Measurements from ENCODE around the gene TCEANC.
A peak's percentile ranks its signal among the peaks of the same experiment; 100 is the strongest.
"Not testable (repeated sequence)": the region's sequence is repeated elsewhere in the genome, so short reads cannot be mapped to it uniquely, and the experiment has no call there.

The TCEANC gene

DNA sequence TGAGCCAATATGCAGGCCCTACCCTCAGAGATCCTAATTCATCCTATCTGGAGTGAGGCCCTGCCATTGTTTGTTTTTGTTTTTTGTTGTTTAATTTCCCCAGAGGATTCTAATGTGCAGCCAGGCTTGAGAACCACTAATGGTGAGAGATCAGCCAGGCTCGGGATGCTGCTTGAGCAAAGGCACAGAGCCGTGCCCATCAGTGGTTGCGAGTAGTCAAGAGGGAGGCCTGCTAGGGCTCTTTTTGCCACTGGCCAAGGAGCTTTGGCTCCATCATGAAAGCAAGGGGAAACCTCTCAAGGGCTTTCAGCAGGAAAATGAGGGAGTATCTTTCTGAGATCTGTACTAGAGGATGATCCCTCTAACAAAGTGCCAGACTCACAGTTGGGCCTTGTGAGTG is 2.7 kb downstream of the TCEANC start:
- no peak for DNase-seq (ENCODE audit: low read depth in 2 of 2)

DNA sequence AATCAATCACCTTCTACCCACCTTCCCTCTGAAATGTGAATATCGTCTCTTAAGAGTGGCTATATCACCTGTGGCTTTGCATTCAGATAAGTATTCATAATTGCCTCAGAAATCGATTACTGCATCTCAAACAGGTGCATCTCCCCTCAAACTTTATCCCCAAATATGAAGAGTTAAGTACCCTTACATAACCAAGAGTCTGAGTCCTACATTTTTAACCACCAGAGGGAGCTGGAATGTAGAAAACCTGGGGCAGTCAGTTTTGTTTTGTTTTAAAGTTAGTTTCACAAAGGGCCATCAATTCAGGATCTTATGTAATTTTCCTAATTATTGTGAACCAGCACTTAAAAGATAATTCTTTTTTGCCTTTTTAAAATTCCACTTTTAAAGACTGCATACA is 5.7 kb downstream of the TCEANC start:
- no peak for DNase-seq (ENCODE audit: low read depth in 2 of 2)

DNA sequence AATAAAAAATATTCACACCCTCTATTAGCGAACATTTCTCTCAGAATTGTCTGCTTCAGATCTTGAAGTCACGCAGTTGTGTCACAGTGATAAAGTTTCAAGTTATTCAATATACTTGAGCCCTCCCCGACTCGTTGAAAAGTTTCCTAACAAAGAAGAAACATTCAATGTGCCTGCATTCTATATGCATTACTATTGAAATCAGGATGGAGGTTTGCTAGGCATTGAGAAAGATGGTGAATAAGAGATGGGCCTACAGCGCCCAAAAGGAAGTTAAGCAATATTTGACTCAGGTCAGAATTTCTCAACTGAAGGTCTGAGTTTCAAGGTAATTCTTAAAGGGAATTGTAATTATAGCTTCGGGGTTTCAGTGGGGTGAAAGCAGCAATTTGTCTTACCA is 6.1 kb downstream of the TCEANC start:
- no peak for DNase-seq (ENCODE audit: low read depth in 2 of 2)

DNA sequence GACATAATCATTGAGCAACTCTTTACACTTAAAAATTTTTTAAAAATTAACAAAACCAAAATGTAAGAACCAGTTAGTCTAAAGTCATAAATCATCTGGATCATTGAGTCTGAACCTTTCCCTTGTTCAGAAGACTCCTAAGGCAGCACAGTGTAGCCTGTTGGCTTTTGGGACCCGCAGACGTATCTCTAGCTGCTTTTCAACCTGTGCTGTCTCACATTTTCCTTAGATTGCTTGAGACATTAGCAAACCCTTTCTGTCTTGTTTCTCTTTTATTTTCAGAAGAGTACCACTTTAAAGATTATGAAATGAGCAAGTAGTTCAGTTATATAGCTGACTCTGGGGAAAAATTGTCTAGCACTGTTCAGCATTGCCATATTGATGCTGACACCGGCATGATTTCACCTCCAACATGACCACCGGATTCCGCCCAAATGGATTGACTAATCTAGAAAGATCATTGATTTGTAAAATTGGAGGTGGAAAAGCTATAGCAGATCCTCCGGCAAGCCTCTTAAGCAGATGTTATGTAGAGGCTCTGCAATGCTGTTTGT is 8.9 kb downstream of the TCEANC start:
- no peak for DNase-seq (ENCODE audit: low read depth in 2 of 2)

GRCh38 chrX:13662355-13662791 is 9.4 kb downstream of the TCEANC start:
- DNase-seq (ENCODE audit: low read depth in 2 of 2): no peak

GRCh38 chrX:13664020-13664419 is 11.1 kb downstream of the TCEANC start:
- no peak for DNase-seq (ENCODE audit: low read depth in 2 of 2)

DNA sequence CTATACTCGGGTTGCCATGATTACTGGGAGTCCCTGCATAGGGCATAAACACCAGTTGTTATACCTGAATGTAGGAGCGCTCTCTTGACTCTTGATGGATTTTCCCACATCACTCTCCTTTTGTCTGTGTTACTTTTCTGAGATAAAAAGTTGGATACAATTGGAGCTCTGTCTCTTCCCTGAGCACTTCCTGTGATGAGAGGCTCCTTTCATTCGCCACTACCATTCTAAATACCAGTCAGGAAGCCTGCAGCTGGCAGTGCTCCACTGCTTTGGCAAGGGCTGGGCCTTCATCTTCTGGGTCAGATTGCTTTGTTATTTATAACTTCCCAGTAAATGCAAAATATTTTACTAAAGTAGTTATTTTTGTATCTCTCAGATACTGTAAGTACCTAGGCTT is 13.9 kb downstream of the TCEANC start:
- no peak for DNase-seq (ENCODE audit: low read depth in 2 of 2)

GRCh38 chrX:13667919-13668318 is 15.0 kb downstream of the TCEANC start:
- no peak for DNase-seq (ENCODE audit: low read depth in 2 of 2)

DNA sequence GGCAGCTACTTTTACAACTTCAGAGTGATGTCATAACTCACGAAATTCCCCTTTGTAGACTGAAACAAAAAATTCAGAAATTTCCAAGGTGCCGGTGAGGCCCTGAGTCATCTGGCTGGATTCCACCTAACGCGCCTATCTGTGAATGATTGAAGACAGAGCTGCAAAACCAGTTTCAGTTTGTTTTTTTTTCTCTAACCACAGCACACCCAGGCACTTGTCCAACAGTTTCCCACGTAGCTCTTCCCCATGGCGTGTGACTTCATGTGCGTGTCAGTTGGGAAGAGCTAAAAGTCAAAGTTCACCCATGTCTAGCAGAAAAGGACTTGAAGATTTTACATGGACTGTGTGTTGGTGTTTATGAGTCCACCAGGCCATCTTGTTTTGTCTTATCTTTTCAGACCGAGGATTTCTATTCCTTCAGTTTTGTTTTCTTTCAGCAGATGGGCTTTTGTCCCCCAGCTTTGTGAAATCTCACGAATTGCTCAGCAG is 16.4 kb downstream of the TCEANC start:
- no peak for DNase-seq (ENCODE audit: low read depth in 2 of 2)

- not testable (repeated sequence) for DNase-seq (ENCODE audit: low read depth in 2 of 2)
These were observed 16.8 kb downstream of the TCEANC start for GRCh38 chrX:13669755-13670154.

DNA sequence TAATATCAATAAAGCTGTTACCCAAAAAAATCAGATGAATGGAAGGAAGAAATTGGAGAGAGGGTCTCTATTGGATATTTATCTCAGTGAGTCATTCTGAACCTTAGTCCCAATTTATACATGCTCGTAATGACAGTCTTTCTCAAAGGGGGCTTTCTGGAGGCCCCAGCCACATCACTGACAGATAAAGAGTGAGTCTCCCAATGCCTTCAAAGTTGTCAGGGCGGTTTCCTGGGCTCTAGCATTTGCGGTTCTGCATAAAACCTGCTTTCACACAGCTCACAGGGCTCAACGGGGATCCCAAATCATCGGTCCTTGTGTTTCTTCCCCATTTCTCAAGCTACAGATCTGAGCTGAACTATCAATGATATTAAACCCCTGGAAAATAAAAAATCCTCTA is 17.3 kb downstream of the TCEANC start:
- no peak for DNase-seq (ENCODE audit: low read depth in 2 of 2)

GRCh38 chrX:13673016-13673415 is 20.1 kb downstream of the TCEANC start:
- DNase-seq (ENCODE audit: low read depth in 2 of 2): no peak

DNA sequence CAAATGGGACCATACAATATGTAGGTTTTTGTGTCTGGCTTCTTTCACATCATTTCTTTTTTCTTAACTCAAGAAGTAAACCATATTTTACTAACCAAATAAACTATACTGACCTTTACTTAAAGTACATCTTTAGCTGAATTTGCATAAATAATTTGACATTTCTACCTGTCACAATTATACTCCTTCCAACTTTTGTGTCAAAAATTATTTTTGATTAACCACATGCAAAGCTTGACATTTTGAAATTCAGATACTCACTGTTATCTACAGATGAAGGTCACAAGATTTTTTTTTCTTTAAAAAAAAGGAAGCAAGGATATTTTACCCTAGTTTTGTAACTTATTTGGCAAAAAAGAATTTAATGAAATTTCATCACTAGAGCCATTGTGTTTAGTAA is 23.9 kb downstream of the TCEANC start:
- no peak for DNase-seq (ENCODE audit: low read depth in 2 of 2)

DNA sequence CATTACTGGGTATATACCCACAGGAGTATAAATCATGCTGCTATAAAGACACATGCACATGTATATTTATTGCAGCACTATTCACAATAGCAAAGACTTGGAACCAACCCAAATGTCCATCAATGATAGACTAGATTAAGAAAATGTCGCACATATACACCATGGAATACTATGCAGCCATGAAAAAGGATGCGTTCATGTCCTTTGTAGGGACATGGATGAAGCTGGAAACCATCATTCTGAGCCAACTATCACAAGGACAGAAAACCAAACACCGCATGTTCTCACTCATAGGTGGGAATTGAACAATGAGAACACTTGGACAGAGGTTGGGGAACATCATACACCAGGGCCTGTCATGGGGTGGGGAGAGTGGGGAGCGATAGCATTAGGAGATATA is 26.8 kb downstream of the TCEANC start:
- DNase-seq (ENCODE audit: low read depth in 2 of 2): not testable (repeated sequence)

DNA sequence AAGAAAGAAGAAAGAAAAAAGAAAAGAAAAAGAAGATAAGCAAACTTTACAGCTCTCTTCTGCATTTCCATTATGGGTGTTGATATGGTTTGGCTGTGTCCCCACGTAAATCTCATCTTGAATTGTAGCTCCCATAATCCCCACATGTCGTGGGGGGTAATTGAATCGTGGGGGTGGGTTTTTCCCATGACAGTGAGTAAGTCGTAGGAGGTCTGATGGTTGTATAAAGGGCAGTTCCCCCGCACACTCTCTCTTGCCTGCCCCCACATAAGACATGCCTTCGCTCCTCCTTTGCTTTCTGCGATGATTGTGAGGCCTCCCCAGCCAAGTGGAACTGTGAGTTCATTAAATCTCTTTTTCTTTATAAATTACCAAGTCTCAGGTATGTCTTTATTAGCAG is 28.7 kb downstream of the TCEANC start:
- DNase-seq (ENCODE audit: low read depth in 2 of 2): no peak

- no peak for DNase-seq (ENCODE audit: low read depth in 2 of 2)
These were observed 31.4 kb downstream of the TCEANC start for GRCh38 chrX:13684361-13684760.

- no peak for DNase-seq (ENCODE audit: low read depth in 2 of 2)
These were observed 32.3 kb downstream of the TCEANC start for GRCh38 chrX:13685126-13685763.

DNA sequence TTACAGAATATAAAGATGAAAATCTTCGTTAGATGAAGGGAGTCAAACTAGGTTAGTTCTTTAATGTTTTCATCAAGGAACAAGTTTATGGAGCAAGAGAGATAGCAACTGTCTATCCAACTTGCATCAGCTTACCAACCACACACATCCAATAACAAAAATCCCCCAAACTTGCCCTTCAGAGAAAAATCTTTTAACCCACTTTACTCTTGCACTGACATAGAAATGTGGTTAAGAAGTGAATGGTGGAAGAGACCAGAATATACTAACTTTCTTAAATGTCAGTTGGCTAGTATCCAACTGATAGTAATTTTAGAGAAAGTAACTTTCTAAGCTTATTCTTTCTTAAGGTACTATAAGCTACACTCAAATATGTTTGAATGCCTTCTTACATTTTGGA is 34.3 kb downstream of the TCEANC start:
- no peak for DNase-seq (ENCODE audit: low read depth in 2 of 2)

DNA sequence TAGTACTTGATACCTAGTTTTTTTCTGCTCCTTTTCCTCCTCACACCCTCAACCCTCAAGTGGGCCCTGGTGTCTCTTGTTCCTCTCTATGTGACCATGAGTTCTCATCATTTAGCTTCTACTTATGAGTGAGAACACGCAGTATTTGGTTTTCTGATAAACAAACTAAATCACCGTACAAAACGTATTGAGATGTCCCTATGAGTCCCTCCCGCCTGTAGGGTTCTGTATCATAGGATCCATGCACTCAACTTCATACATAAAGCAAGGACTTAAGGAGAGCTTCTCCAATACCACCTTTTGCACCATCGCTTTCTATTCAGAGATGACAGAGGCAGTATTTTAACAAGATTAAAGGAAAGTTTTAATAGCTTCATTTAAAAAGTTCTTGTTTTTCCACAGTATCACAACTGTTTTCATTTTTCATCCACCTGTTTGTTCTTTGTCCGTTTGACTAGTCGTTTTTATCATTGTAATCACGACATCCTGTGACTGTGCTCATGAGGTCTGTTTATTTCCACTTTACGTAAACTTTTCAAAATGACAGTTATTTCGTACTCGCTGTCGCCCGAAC is 35.5 kb downstream of the TCEANC start:
- DNase-seq (ENCODE audit: low read depth in 2 of 2): no peak

DNA sequence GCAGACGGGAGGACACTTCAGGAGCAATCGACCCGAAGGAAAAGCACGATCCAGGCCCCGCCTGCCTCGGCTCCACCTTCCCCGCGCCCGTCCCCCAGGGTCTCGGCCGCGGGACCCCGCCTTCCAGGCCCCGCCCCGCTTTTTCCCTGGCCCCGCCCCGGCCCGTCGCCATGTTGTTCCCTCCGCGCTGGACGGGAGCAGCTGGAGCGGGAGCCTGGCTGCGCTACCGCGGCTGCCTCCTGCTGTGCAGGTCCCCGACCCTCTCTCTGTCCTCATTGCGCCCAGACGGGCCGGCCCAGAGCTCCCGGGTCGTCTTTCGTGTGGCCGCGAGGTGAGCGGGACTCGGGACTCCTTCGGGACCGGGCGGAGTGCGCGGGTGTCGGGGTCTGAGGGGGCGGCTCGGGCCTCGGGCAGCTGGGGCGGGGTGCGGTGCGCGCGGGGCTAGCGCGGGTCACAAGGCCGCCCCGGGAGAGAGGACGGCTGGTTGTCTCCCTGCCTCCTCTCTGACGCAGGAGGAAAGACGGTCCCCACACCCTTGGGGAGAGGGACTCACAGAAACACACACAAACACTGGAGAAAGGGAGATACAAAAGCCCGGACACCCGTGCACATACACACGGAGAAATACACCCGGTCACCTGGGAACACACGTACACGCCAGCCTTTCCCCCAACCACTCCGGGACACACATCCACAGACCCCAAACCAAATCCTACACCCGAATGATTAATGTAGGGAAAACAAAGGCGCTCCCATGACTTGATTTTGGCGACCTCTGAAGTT is 36.2 kb downstream of the TCEANC start, which contains the start of gene RAB9A:
RAB9A (plus strand) TSS at position 171 of the 783 bp plus-strand sequence. CDS start 19,619 bp downstream, outside the sequence.
- peak; percentile 63 to 69 for DNase-seq (ENCODE audit: low read depth in 2 of 2)

GRCh38 chrX:13689741-13690211 is 36.8 kb downstream of the TCEANC start:
- no peak for DNase-seq (ENCODE audit: low read depth in 2 of 2)

- DNase-seq (ENCODE audit: low read depth in 2 of 2): no peak
These were observed 37.9 kb downstream of the TCEANC start for GRCh38 chrX:13690836-13691235.
